ENCODE measurements around the gene NPFFR2. TPM values are rescaled to one million over a fixed set of nuclear protein-coding genes. Genes with fewer than 3 reads are reported as not detected.

The NPFFR2 gene
- total RNA-seq, 6 experiments from 2014 or later, result not detected

DNA sequence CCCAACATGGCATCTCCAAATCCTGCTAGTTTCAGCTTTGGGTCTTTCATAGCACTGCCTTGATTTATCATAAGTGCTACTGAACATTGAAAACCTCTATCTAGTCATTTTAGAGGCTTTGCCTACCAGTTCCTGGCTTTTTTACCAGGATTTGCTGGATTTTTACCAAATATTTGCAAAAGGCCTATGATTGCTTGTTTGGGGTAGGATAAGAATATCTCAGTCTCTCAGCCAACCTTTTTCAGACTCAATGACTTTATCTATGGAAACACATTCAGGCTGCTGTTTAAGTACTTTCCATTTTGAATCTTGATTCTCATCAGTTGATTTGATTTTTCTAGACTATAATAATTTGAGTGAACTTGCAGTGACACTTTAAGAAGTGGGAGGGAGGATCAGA lies 80.1 kb downstream of the NPFFR2 start:
- Mint-ChIP-seq H3K9me3 (peaks cover 28% of the 10 kb centered on the region), H3K27me3 (ENCODE audit: insufficient read depth) (no peaks in the 10 kb centered on the region), H3K4me3 (no peak overlapping the region), H3K27ac (no peak overlapping the region), H3K36me3 (ENCODE audit: low read depth) (no peaks in the 10 kb centered on the region; the same call in 1 of the 2 replicates), H3K4me1 (ENCODE audit: low read depth) (no peaks in the 10 kb centered on the region)
- TF ChIP-seq, protein P1, sequence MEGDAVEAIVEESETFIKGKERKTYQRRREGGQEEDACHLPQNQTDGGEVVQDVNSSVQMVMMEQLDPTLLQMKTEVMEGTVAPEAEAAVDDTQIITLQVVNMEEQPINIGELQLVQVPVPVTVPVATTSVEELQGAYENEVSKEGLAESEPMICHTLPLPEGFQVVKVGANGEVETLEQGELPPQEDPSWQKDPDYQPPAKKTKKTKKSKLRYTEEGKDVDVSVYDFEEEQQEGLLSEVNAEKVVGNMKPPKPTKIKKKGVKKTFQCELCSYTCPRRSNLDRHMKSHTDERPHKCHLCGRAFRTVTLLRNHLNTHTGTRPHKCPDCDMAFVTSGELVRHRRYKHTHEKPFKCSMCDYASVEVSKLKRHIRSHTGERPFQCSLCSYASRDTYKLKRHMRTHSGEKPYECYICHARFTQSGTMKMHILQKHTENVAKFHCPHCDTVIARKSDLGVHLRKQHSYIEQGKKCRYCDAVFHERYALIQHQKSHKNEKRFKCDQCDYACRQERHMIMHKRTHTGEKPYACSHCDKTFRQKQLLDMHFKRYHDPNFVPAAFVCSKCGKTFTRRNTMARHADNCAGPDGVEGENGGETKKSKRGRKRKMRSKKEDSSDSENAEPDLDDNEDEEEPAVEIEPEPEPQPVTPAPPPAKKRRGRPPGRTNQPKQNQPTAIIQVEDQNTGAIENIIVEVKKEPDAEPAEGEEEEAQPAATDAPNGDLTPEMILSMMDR (IDR thresholded peaks at IDR 0.05), result no peak
- no peak for DNase-seq

- no peaks in the 10 kb centered on the region for H3K4me1 Mint-ChIP-seq (ENCODE audit: low read depth)
- TF ChIP-seq, protein P1 (IDR thresholded peaks at IDR 0.05), result no peak
- no peak overlapping the region for H3K4me3 Mint-ChIP-seq
- peak; percentile 23 for DNase-seq
- H3K36me3 Mint-ChIP-seq (ENCODE audit: low read depth), result no peaks in the 10 kb centered on the region; the same call in 1 of the 2 replicates
- no peak overlapping the region for H3K27ac Mint-ChIP-seq
- H3K27me3 Mint-ChIP-seq (ENCODE audit: insufficient read depth), result no peaks in the 10 kb centered on the region
- peaks cover 28% of the 10 kb centered on the region for H3K9me3 Mint-ChIP-seq
Measured at GRCh38 chr4:72112514-72113156, 80.8 kb downstream of the NPFFR2 start.

DNA sequence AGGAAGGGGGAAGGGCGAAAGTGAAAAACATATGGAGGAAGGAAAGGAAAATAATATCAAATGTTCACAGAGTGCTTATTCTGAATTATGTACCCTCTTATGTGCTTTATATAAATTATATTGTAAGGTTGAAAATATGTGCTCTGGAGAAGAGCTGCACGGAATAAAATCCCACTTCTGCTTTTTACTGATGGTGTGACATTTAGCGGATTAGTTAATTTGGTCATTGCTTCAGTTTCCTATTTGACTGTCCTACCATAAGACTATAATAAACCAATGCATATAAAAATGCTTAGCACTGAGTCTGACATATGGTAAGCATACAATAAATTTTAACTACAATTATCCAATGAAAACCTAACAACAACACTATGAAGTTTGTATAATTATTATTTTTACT lies 86.2 kb downstream of the NPFFR2 start:
- Mint-ChIP-seq H3K9me3 (peaks cover 12% of the 10 kb centered on the region), H3K36me3 (ENCODE audit: low read depth) (no peaks in the 10 kb centered on the region), H3K4me3 (no peak overlapping the region), H3K27me3 (ENCODE audit: insufficient read depth) (no peaks in the 10 kb centered on the region), H3K27ac (no peak overlapping the region), H3K4me1 (ENCODE audit: low read depth) (no peaks in the 10 kb centered on the region)
- DNase-seq, result no peak
- TF ChIP-seq, protein P1 (IDR thresholded peaks at IDR 0.05), result no peak

DNA sequence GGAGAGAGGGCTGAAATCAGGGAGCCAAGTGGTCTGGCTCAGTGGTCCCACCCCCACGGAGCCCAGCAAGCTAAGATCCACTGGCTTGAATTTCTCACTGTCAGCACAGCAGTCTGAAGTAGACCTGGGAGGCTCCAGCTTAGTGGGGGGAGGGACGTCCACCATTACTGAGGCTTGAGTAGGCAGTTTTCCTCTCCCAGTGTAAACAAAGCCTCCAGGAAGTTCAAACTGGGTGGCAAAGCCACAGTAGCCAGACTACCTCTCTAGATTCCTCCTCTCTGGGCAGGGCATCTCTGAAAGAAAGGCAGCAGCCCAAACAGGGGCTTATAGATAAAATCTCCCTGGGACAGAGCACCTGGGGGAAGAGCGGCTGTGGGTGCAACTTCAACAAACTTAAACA lies 88.1 kb downstream of the NPFFR2 start:
- H3K36me3 Mint-ChIP-seq (ENCODE audit: low read depth), result no peaks in the 10 kb centered on the region
- TF ChIP-seq, protein P1 (IDR thresholded peaks at IDR 0.05), result no peak
- H3K27me3 Mint-ChIP-seq (ENCODE audit: insufficient read depth), result no peaks in the 10 kb centered on the region
- no peaks in the 10 kb centered on the region for H3K4me1 Mint-ChIP-seq (ENCODE audit: low read depth)
- peaks cover 10% of the 10 kb centered on the region for H3K9me3 Mint-ChIP-seq
- H3K27ac Mint-ChIP-seq, result no peak overlapping the region
- DNase-seq, result no peak
- no peak overlapping the region for H3K4me3 Mint-ChIP-seq

GRCh38 chr4:72128741-72129140 lies 96.9 kb downstream of the NPFFR2 start:
- H3K36me3 Mint-ChIP-seq (ENCODE audit: low read depth), result no peaks in the 10 kb centered on the region
- TF ChIP-seq, protein P1 (IDR thresholded peaks at IDR 0.05), result no peak
- DNase-seq, result no peak
- no peak overlapping the region for H3K4me3 Mint-ChIP-seq
- no peaks in the 10 kb centered on the region for H3K4me1 Mint-ChIP-seq (ENCODE audit: low read depth)
- peaks cover 17% of the 10 kb centered on the region for H3K9me3 Mint-ChIP-seq
- peaks cover 1% of the 10 kb centered on the region; the same call in 1 of the 2 replicates for H3K27me3 Mint-ChIP-seq (ENCODE audit: insufficient read depth)
- H3K27ac Mint-ChIP-seq, result no peak overlapping the region
